K562 (cell line): ENCODE results near the gene HIRIP3. TPM values are rescaled to one million over a fixed set of nuclear protein-coding genes. Genes with fewer than 3 reads are reported as not detected.

Source experiments
- BRD4 ChIP-seq: fragments of 200-600 bp; sonication (generic); IDR thresholded peaks from 2 replicates; pipeline ENCODE4 v1.6.1; 2017; ENCODE audit warnings: inconsistent platforms
- CBFB ChIP-seq: sonication (generic); formaldehyde crosslinking; IDR thresholded peaks from 2 replicates; pipeline ENCODE4 v1.4.0; 2020; ENCODE audit warnings: mild to moderate bottlenecking, missing genetic modification reagents
- CCNT2 ChIP-seq: IDR thresholded peaks from 2 replicates; pipeline ENCODE4 v1.6.1; 2011; ENCODE audit warnings: borderline replicate concordance, low read depth, mild to moderate bottlenecking, moderate library complexity, mixed read lengths, low read length; ENCODE audit not compliant: insufficient read length; ENCODE audit errors: extremely low read depth
- MTA1 ChIP-seq: fragments of 450-650 bp; IDR thresholded peaks from 2 replicates; pipeline ENCODE4 v1.6.1; 2017; ENCODE audit warnings: borderline replicate concordance
- POU5F1 ChIP-seq: fragments of 150-350 bp; IDR thresholded peaks from 2 replicates; pipeline ENCODE4 v1.6.1; 2014; ENCODE audit warnings: borderline replicate concordance, low read length, low read depth, mild to moderate bottlenecking; ENCODE audit not compliant: partially characterized antibody
- polyA plus RNA-seq, 8 experiments: library from polyadenylated mRNA; depleted of rRNA in 4 of 8; stranded (reverse) in 5 of 8; unstranded in 3 of 8; fragments of >200 nt; fragmentation: Nextera tagmentation in 2 of 8; fragmentation: Illumina TruSeq in 1 of 8; extraction: Ambion mirVana in 2 of 8; extraction: Trizol in 1 of 8; gene quantifications; 2 replicates each; pipeline versions ENCODE4 v1.2.1 to v1.2.3, GENCODE V29; 2011 to 2014; ENCODE audit warnings: inconsistent platforms in 1 of 8, missing spikeins in 1 of 8
- total RNA-seq, 7 experiments: library from RNA; depleted of rRNA in 6 of 7; stranded (reverse); fragments of >200 nt in 6 of 7; fragmentation: Illumina TruSeq in 2 of 7; extraction: Trizol in 2 of 7; gene quantifications; 2 replicates each; pipeline versions ENCODE4 v1.2.1 to v1.2.3, GENCODE V29; 2011 to 2021; ENCODE audit warnings: low replicate concordance in 1 of 7
- TF ChIP-seq, protein P1 (sequence below): fragments of 150-350 bp; conservative IDR thresholded peaks from 2 replicates; pipeline ENCODE4 v1.6.1; 2014; ENCODE audit warnings: low read length
- TF ChIP-seq, protein P2 (sequence below): fragments of 250-450 bp; sonication (Bioruptor Pico); IDR thresholded peaks from 2 replicates; pipeline ENCODE4 v1.5.1; 2021; ENCODE audit warnings: mild to moderate bottlenecking
- TF ChIP-seq, protein P3 (sequence below): fragments of 250-450 bp; sonication (Bioruptor Pico); IDR thresholded peaks from 2 replicates; pipeline ENCODE4 v1.5.0; 2021; ENCODE audit warnings: mild to moderate bottlenecking, borderline replicate concordance
- TF ChIP-seq, protein P4 (sequence below): sonication (generic); formaldehyde crosslinking; IDR thresholded peaks from 2 replicates; pipeline ENCODE4 v1.8.1; 2023; ENCODE audit warnings: mild to moderate bottlenecking, missing genetic modification reagents
- TF ChIP-seq, protein P5 (sequence below), 2 experiments: fragments of 150-350 bp in 1 of 2; IDR thresholded peaks; 2 replicates each; pipeline ENCODE4 v1.6.1; 2012 to 2016; ENCODE audit warnings: low read depth in 2 of 2, low read length in 2 of 2, mild to moderate bottlenecking in 1 of 2, moderate library complexity in 1 of 2

HIRIP3 gene
- total and polyA plus RNA-seq, 9 of the 15 experiments (the other 6 are each of a cell fraction or from before 2014, with no cell fraction given) = 3.3 to 38.2 (median 18.2) TPM

DNA sequence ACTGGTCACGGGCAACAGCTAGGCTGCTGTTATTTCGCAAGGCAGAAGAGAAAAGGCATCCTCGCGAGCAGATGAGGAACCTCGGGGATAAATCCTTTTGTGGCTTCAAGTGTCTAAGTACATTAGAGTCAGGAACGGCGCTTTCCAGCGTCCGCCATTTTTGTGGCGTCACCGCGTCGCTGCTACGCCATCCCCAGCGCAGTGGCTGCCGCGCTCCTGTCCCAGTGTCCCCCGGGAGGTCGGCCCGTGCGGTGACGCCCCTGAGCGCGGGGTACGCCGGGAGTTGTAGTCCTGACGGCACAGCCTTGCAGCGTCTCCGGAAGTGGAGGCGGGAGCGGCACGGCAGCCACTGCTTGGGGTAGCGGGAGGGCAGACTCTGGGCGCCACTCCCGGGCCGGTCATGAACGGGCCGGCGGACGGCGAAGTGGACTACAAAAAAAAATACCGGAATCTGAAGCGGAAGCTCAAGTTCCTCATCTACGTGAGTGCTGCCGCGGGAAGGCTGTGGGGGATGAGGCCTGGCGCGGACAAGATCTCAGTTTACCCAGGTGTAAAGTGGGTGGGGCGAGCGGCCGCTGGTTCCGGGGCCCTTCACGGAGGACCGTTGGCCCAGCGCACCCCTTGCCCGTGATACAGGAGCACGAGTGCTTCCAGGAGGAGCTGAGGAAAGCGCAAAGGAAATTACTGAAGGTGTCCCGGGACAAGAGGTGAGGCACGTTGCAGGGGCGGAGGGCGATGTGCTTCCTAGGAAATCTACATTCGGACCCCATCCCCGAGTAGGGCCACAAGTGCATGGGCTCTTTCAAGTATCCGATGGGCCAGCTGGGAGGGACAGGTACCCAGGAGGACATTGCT, 721 bp upstream of the HIRIP3 start, which contains the start of gene INO80E (continued):
- TF ChIP-seq, protein P1, sequence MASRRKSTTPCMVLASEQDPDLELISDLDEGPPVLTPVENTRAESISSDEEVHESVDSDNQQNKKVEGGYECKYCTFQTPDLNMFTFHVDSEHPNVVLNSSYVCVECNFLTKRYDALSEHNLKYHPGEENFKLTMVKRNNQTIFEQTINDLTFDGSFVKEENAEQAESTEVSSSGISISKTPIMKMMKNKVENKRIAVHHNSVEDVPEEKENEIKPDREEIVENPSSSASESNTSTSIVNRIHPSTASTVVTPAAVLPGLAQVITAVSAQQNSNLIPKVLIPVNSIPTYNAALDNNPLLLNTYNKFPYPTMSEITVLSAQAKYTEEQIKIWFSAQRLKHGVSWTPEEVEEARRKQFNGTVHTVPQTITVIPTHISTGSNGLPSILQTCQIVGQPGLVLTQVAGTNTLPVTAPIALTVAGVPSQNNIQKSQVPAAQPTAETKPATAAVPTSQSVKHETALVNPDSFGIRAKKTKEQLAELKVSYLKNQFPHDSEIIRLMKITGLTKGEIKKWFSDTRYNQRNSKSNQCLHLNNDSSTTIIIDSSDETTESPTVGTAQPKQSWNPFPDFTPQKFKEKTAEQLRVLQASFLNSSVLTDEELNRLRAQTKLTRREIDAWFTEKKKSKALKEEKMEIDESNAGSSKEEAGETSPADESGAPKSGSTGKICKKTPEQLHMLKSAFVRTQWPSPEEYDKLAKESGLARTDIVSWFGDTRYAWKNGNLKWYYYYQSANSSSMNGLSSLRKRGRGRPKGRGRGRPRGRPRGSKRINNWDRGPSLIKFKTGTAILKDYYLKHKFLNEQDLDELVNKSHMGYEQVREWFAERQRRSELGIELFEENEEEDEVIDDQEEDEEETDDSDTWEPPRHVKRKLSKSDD = peak; percentile 59; the same call in 1 of the 2 replicates
- TF ChIP-seq POU5F1 (peak; percentile 51), CCNT2 (peak; percentile 57), MTA1 (peak; percentile 95), CBFB (CRISPR knock-in tag) (no peak), BRD4 (peak; percentile 98; the same call in 1 of the 2 replicates)
- TF ChIP-seq, protein P2, sequence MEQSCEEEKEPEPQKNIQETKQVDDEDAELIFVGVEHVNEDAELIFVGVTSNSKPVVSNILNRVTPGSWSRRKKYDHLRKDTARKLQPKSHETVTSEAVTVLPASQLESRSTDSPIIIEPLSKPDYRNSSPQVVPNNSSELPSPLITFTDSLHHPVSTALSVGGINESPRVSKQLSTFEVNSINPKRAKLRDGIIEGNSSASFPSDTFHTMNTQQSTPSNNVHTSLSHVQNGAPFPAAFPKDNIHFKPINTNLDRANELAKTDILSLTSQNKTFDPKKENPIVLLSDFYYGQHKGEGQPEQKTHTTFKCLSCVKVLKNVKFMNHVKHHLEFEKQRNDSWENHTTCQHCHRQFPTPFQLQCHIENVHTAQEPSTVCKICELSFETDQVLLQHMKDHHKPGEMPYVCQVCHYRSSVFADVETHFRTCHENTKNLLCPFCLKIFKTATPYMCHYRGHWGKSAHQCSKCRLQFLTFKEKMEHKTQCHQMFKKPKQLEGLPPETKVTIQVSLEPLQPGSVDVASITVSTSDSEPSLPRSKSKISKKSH = no peak
- TF ChIP-seq, protein P3, sequence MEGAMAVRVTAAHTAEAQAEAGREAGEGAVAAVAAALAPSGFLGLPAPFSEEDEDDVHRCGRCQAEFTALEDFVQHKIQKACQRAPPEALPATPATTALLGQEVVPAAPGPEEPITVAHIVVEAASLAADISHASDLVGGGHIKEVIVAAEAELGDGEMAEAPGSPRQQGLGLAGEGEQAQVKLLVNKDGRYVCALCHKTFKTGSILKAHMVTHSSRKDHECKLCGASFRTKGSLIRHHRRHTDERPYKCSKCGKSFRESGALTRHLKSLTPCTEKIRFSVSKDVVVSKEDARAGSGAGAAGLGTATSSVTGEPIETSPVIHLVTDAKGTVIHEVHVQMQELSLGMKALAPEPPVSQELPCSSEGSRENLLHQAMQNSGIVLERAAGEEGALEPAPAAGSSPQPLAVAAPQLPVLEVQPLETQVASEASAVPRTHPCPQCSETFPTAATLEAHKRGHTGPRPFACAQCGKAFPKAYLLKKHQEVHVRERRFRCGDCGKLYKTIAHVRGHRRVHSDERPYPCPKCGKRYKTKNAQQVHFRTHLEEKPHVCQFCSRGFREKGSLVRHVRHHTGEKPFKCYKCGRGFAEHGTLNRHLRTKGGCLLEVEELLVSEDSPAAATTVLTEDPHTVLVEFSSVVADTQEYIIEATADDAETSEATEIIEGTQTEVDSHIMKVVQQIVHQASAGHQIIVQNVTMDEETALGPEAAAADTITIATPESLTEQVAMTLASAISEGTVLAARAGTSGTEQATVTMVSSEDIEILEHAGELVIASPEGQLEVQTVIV (CRISPR knock-in tag) = no peak
- TF ChIP-seq, protein P4, sequence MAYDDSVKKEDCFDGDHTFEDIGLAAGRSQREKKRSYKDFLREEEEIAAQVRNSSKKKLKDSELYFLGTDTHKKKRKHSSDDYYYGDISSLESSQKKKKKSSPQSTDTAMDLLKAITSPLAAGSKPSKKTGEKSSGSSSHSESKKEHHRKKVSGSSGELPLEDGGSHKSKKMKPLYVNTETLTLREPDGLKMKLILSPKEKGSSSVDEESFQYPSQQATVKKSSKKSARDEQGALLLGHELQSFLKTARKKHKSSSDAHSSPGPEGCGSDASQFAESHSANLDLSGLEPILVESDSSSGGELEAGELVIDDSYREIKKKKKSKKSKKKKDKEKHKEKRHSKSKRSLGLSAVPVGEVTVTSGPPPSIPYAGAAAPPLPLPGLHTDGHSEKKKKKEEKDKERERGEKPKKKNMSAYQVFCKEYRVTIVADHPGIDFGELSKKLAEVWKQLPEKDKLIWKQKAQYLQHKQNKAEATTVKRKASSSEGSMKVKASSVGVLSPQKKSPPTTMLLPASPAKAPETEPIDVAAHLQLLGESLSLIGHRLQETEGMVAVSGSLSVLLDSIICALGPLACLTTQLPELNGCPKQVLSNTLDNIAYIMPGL (CRISPR knock-in tag) = 0 out of 2 replicates have a peak, but pooled peaks have one; percentile 51
- TF ChIP-seq, protein P5, sequence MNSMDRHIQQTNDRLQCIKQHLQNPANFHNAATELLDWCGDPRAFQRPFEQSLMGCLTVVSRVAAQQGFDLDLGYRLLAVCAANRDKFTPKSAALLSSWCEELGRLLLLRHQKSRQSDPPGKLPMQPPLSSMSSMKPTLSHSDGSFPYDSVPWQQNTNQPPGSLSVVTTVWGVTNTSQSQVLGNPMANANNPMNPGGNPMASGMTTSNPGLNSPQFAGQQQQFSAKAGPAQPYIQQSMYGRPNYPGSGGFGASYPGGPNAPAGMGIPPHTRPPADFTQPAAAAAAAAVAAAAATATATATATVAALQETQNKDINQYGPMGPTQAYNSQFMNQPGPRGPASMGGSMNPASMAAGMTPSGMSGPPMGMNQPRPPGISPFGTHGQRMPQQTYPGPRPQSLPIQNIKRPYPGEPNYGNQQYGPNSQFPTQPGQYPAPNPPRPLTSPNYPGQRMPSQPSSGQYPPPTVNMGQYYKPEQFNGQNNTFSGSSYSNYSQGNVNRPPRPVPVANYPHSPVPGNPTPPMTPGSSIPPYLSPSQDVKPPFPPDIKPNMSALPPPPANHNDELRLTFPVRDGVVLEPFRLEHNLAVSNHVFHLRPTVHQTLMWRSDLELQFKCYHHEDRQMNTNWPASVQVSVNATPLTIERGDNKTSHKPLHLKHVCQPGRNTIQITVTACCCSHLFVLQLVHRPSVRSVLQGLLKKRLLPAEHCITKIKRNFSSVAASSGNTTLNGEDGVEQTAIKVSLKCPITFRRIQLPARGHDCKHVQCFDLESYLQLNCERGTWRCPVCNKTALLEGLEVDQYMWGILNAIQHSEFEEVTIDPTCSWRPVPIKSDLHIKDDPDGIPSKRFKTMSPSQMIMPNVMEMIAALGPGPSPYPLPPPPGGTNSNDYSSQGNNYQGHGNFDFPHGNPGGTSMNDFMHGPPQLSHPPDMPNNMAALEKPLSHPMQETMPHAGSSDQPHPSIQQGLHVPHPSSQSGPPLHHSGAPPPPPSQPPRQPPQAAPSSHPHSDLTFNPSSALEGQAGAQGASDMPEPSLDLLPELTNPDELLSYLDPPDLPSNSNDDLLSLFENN (IDR thresholded peaks at IDR 0.05; ENCODE audit: low read depth in 2 of 2, low read length in 2 of 2) = no peak; a peak in 1 of 4 replicates
